HL-60 (cell line): ENCODE measurements around the gene RCAN1.

Source experiments
- GABPA ChIP-seq: IDR thresholded peaks from 2 replicates; pipeline ENCODE4 v1.6.1; 2012; ENCODE audit warnings: low read depth
- TF ChIP-seq, protein P1 (sequence below): IDR thresholded peaks from one replicate; pipeline ENCODE4 v1.5.1; 2011; ENCODE audit warnings: low read length, control low read depth, inconsistent platforms; ENCODE audit not compliant: insufficient read depth

DNA sequence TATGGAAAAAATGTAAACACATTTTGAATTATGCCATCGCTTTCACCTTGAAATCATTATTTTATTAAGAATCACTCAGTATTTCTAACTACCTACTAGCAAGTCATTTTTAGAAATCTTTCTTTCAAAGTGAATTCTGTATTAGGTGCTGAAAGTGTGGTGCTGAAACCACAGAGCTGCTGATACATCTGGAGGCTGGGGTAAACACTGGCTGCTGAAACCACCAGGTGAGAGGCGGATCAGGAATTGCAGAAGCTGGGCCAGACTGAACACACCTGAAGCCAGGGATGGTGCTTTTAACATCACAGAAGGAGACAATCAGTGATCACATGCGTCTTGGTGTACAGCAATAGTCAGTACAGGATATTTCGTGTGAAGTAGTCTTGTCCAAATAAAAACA, 60.7 kb downstream of the RCAN1 start:
- TF ChIP-seq, protein P1, sequence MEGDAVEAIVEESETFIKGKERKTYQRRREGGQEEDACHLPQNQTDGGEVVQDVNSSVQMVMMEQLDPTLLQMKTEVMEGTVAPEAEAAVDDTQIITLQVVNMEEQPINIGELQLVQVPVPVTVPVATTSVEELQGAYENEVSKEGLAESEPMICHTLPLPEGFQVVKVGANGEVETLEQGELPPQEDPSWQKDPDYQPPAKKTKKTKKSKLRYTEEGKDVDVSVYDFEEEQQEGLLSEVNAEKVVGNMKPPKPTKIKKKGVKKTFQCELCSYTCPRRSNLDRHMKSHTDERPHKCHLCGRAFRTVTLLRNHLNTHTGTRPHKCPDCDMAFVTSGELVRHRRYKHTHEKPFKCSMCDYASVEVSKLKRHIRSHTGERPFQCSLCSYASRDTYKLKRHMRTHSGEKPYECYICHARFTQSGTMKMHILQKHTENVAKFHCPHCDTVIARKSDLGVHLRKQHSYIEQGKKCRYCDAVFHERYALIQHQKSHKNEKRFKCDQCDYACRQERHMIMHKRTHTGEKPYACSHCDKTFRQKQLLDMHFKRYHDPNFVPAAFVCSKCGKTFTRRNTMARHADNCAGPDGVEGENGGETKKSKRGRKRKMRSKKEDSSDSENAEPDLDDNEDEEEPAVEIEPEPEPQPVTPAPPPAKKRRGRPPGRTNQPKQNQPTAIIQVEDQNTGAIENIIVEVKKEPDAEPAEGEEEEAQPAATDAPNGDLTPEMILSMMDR = no peak
- no peak for TF ChIP-seq GABPA
